Activated CD4-positive, alpha-beta T cell treated with anti-CD3 and anti-CD28 coated beads, Interleukin-2, amount 50 U/mL, for 48 hours (primary cell): ENCODE measurements around the gene LBHD1.
"Not testable (repeated sequence)": the region's sequence is repeated elsewhere in the genome, so short reads cannot be mapped to it uniquely, and the experiment has no call there.

Experiments
- DNase-seq, 2 experiments: peaks; one replicate each; pipeline ENCODE4 v3.0.0-alpha.2; 2020

Gene LBHD1

DNA sequence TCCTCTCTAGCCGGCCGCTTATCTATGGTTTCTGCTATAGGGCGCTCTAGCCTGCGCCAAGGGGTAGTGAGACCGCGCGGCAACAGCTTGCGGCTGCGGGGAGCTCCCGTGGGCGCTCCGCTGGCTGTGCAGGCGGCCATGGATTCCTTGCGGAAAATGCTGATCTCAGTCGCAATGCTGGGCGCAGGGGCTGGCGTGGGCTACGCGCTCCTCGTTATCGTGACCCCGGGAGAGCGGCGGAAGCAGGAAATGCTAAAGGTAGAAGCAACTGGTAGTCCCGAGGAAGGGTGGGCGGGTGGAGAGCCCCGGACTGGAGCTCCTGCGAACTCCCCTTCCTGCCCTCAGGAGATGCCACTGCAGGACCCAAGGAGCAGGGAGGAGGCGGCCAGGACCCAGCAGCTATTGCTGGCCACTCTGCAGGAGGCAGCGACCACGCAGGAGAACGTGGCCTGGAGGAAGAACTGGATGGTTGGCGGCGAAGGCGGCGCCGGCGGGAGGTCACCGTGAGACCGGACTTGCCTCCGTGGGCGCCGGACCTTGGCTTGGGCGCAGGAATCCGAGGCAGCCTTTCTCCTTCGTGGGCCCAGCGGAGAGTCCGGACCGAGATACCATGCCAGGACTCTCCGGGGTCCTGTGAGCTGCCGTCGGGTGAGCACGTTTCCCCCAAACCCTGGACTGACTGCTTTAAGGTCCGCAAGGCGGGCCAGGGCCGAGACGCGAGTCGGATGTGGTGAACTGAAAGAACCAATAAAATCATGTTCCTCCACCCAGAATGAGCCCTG is at the start of gene LBHD1, which contains the start of gene UQCC3:
Gene LBHD1, minus strand, starts transcription at position 660 of the 782 bp plus-strand sequence. CDS start 2,236 bp downstream, outside the sequence.
Gene UQCC3, plus strand, starts transcription at position 66 of the 782 bp plus-strand sequence. Its CDS starts 73 bp downstream, at position 139.
- peak; percentile 76 to 83 for DNase-seq

DNA sequence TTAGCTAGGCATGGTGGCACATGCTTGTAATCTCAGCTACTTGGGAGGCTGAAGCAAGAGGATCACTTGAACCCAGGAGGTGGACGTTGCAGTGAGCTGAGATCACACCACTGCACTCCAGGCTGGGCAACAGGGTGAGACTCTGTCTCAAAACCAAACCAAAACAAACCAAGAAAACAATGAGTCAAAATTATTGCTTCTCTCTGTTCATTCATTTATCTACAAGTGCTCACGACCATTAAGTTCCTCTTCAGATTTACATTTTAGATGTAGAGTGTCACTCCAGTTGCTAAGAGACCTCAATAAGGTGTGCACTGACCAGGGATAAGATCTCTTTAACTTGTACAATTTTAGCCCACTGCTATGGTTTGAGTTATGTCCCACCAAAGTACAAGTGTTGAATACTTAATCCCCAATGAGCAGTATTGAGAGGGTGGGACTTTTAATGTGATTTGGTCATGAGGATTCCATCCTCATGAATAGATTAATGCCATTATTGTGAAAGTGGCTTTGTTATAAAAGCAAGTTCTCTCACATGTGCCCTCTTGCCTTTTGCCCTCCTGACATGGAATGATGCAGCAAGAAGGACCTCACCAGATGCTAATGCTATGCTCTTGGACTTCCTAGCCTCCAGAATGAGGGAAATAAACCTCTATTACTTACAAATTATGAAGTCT is 47.4 kb upstream of the LBHD1 start:
- no peak for DNase-seq

DNA sequence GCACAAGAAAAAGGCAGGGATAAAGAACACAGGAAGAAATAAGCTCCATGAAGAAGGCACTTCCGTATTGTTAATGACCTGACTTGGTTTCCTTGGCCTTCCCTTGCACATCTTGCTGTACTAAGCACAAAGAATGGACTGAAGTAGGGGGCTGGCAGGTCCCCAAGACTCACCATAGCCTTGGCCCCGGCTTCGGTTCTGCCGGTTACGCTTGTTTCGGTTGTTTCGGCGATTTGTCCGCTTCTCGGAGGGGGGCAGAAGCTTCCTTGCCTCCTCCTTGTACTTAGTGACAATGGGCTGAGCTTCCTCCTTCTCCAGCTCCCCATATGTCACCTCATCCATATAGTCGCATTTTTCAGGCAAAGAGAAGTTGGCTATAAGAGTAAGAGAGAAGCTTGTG is 44.7 kb upstream of the LBHD1 start:
- no peak for DNase-seq

DNA sequence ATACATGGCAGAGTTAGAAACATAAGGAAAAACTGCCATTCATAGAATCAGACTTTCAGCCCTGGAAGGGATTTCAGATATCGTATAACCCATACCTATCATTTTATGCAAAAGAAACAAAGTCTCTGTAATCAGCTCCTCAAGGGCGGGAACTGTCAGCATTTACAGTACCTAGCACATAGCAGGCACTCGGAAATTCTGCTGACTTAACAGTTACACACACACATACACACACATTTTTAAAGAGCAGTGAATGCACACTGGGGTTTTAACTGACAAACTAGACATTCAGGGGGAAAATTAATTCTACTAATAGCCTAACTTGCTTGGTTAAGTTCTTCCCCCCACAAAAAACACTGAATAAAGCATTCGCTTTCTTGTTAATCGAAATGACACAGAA is 44.1 kb upstream of the LBHD1 start:
- no peak for DNase-seq

DNA sequence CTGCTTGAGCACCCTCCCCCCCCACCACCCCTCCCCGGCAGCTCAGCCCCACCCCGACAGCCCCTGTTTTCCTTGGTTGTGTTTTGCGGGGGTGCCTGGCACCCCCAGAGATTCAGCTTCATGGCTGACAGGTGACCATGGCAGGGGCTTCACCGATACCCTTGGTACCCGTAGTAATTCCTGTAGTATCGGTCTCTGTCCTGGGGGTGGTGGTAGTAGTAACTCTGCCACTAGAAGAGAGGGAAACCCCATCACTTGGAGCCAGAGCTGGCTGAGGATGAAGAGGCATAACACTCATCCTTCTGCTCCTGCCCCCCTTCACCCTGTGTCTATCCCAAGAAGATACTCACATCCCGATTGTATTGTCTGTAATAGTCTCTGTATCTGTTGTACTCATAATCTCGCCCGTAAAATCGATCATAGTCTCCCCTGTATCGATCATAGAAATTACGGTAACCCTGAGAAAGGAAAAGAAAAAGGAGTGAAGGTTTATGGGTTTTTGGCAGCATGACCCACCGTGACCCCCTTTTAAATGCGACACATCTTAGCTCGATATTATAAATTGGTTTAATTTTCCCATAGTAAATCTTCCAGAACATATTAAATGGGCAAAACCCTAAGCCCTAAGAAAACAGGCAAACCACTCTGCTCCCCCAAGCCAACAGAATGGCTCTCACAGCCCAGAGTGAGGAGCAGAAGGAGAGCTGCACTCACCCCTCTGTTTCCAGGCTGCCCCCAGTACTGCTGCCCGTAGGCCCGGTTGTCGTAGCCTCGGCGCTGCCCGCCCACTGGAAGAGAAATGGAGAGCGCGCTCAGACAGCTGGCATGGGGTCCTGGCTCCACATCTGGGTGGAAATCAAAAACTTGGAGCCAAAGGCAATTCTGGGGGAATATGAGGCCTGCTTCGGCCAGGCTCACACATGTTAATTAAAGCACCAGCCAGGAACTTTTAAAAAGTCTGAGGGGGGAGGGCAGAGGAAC is 43.4 kb upstream of the LBHD1 start:
- DNase-seq = no peak

DNA sequence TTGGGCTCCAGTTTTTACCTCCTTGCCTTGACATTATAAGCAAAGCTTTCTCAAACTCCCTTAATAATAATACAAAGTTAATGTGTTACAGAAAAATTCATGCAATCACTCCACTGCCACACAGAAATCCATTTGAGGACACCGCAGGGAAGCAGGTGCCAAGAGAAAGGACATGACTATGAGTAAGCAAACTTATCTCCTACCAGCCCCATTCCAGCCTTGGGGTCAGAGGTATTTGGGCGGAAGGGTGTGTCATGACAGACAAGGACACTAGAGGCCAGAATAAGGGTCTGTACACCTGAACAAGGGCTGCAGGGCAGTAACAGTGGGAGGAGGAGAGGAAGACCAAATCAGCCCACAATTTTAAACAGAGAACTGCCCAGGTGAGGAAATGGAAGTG is 41.3 kb upstream of the LBHD1 start:
- no peak for DNase-seq

DNA sequence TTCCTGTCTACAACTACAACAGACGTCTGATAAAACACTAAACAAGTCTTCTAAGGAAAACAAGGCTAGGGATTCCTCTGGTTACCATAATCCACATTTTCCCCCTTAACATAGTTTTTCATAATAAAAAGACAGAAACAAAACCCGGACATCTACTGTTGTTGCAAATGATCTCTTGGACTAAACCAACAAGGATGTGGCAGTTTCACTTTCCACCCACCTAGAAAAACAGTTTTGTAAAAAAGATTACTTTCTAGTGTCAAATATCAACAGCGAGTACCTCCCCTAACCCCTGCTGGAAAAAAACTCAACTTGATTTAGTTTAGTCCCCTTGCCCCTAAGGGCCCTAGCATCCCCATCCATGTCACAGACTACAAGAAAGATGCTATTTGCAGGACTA is 40.8 kb upstream of the LBHD1 start:
- DNase-seq = no peak

DNA sequence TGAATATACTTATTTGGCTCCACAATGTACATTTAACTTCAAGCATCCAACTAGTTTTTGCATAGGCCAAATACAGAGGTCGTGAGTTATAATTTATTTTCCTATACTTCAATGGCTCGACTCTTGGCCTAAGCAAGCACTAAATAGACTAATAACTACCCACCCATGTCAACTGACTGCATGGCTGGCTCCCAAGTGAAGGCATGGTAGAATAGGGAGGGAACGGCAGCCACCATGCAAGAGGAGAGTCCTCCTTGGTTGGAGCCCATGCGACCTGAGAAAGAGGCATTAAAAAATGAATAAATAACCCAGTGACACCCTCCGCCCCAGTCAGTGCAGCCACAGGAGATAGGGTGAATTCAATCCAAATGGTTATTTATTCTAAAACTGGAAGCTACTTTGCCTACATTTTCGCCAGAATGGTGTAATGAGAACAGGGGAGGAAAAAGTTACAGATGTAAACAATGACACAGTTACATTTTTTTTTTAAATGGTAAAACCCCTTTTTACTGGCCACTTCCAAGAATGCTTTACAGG is 40.3 kb upstream of the LBHD1 start:
- no peak for DNase-seq

DNA sequence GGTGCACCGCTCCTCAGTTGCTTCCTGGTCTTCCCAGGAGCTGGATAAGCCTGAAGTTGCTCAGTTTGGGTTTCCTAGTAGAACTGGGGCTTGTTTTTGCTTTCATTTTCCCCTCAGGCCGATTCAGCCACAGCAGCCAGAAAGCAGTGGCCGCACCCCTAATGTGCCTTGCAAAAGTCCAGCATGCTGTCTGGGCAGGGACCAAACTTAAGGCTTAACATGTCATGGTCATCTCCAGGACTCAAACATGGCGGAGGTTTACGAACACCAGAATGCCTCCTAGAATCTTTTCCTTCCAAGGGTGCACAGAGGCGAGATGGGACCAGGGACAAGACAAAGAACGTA is 37.9 kb upstream of the LBHD1 start:
- DNase-seq = peak in 1 of 2 experiments; percentile 40

DNA sequence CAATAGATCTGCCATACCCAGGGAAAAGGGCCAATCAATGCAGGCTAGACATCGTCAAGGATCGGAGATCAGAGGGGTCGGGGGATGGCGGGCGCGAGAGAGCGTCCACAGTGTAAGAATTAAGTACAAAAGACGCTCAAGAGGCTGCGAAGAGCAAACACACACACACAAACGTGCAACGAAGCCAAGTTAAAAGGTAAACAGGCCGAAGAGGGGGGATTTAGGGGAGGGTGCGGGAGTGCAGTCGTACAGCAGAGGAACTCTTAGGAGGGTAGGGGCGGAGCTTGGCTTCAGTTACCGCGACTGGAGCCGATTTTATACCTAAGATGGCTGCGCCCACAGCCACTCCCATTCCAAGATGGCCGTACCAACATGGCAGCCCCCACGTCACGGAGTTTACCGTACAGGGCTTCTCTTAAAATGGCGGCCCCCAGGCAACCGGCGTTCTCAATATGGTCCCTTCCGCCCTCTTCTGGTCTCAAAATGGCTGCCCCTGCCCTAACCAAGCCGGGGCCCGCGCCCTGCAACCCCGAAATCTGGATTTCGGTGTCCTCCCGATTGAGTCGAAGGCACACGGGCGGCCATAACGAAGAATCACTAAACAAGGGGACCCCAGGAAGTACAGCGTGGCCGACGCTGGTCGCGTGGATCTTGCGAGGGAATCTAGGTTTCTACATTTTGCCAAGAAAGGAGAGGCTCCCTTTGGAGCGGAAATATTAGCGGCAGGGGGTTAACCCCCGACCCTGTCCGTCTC is 37.4 kb upstream of the LBHD1 start:
- DNase-seq = peak; percentile 96

DNA sequence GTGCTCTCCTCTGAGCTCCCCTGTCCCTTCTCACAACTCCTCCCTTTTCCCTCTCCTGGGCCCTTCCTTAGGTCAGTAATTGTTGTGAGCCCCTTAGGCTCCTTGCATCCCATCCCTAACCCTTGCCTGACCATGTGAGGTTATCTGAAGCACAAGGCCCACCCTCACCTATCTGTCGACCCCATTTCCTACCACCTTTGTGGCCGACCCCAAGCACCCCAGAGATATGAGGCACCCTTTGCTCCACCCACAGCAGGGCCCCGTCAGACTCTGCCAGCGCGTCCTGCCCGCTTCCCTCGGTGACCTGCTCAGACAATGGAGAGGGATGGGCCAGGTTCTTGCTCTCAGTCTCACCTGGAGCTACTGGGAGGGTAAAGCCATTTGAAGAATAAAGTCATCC is 36.7 kb upstream of the LBHD1 start:
- peak; percentile 49 to 52 for DNase-seq

DNA sequence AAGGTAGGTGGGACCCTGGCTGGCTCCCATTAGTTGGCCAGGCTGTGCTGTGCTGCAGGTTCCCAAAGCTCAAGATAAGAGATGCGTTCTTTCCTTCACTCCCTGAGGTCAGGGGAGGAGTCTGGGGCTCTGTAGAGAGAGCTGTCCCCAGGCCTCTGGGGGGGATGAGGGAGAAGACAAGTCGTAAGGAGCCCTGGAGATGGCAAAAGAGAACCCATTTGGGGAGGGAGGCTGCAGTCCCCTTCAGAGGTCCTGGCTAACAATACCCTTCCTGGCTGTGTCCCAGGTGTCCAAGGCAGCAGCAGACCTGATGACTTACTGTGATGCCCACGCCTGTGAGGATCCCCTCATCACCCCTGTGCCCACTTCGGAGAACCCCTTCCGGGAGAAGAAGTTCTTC is 36.3 kb upstream of the LBHD1 start:
- DNase-seq = no peak

DNA sequence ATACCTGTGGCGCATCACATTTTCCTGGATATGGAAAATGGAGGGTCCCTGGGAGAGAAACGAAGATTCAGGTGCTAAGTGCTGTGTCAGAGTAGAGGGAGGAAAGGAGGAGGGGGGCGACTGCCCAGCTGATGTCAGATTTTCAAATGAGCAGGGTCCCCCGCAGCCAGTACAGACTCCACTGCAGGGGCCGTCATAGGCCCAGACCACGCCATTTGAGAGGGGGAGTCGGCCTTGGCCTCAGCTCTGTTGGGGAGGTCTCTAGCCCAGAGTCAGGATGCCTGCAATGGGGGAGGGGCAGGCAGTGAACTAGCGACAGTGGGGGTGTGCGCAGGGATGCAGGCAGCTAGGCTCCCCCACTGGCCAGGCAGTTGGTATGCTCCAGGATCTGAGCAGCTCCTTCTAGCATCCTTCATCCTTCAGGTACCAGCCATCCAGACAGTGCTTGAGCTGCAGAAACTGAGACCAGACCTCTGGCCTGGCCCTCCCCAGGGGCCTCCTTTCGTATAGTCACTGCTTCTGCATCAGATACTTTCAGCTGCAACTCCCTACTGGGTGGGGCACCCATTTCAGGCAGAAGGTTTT is 35.3 kb upstream of the LBHD1 start, which contains the start of the genes BSCL2 and GNG3:
Gene BSCL2, minus strand, starts transcription at position 148 of the 585 bp plus-strand sequence. CDS start 229 bp downstream, outside the sequence.
Gene GNG3, plus strand, starts transcription at position 400 of the 585 bp plus-strand sequence. CDS start 620 bp downstream, outside the sequence.
- DNase-seq = no peak

DNA sequence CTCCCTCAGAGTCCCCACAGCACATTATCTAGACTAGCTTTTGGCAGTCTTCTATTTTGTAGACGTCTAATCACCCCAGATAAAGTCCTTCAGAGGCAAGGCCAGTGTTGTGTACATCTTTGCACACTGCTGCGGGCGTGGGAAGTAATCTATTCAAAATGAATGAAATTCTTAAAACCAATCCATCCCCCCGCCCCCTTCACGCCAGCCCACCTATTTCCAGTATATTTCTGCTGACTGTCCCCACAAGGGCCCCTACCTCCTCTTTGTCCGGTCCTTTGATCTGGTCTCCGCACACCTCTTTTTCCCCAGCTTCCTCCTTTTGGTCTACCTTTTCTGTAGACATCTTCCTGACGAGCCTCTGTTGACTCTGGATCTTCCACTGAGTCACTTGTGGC is 34.8 kb upstream of the LBHD1 start:
- no peak for DNase-seq

DNA sequence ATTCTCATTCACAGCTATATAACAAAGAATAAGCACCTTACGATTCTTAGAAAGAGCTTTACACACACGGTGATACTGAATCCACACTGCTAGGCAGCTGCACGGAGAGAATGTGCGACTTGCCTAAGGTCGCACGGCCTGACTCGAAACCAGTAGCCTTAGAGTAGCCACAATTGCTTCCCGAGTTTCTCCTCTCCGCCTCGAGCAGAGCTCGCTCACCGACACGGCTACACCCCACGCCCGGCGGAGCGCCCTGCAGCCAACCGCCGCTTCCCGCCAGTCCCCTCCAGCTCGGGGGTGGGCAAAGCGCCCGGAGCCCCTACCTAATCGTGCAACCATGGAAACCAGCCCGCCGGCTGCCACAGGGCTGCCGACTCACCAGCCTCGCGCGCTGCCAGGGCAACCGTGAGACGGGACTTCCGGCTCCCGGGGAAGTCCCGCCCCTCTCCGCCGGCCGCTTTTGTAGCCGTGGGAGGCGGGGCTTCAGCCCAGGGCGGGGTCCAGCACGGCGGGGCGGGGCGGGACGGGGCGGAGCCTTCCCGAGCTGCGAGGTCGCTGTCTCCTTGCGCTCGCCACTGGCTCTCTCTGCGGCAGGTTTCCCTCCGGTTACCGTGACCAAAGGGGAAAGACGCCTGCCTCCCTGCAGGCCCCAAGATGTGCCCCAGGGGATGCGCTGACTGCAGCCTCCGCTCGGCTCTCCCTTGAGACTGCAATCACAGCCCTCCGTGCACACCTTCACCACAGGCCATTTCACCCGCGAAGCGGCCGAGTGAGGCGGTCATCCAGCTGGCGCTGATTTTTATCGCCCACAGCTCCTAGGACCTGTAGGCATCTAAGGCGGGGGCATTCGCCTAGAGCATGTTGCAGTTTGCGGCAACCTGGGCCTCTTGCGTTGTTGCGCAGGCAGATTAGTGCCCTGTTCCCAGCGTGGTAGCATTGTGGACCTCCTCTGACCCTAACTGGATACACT is 34.1 kb upstream of the LBHD1 start:
- DNase-seq = peak; percentile 92 to 93

DNA sequence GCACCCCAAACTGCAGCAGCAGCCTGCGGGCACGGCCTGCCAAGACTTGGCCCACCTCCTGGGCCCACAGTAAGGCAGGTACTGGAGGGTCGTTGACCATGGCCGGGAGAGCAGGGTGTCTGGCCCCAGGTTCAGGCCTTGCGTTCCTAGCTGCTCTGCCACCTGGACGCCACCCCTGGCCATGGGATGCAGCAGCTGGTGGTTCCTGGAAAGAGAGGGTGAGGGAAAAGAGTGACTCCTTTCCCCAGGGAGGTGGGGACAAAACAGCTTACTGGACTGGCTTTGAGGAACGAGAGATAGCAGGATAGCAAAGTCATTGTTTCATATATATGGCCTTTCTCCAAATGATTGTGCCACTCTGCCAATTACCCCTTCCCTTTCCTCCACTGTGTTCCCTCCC is 33.3 kb upstream of the LBHD1 start:
- DNase-seq = no peak

DNA sequence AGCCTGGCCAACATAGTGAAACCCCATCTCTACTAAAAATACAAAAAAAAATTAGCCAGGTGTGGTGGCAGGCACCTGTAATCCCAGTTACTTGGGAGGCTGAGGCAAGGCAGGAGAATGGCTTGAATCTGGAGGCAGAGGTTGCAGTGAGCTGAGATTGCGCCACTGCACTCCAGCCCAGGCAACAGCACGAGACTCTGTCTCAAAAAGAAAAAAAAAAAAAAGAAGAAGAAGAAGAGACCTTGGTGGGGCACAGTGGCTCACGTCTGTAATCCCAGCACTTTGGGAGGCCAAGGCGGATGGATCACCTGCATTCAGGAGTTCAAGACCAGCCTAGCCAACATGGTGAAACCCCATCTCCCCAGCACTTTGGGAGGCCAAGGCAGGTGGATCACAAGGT is 31.9 kb upstream of the LBHD1 start:
- DNase-seq = not testable (repeated sequence)

DNA sequence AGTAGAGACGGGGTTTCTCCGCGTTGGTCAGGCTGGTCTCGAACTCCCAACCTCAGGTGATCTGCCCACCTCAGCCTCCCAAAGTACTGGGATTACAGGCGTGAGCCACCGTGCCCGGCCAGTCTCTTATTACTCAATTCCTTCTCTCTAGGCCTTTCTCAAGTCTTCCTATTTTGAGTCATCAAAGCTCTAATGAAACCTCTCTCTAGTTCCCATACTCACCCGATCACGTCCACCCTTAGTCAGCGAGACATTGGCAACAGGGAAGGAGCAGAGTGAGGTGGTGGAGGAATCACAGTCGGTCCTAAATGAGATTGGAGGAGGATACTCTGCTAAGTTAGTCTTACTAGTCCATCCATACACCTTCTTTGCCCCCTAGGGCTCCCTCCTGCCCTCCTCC is 30.2 kb upstream of the LBHD1 start:
- DNase-seq = no peak

DNA sequence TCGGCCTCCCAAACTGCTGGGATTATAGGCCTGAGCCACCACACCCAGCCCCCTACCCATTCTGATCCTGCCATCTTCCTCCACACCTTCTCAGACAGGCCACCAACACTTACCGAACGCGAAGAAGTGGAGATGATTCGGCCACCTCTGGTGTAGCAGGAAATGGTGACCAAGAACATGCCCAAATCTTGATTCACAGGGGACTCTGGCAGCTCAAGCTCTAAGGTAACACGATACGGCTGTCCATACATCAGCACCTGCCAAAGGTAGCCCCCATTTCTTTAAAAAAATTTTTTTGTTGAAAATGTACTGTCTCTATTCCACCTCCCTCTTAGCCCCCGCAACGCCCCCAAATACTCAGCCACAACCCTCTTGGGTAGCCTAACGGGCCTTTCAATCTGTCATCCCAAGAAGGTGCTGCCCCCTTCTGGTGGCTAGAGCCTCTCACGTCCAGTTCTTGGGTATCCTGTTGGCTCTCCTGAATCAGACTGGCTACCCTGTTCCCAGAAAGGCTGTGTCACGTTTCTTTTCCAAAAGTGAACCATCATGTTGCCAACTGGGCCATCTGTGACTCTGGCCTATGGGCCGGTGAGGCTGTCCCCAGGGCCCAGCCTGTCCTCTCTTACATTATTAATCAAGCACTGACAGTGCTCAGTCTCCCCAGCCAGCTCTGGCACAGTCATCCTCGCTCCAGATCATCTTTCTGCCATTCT is 22.5 kb upstream of the LBHD1 start:
- DNase-seq = peak; percentile 74 to 82
